ENCODE measurements around the gene FAM83G. TPM values are rescaled to one million over a fixed set of nuclear protein-coding genes. Genes with fewer than 3 reads are reported as not detected.

The FAM83G gene
- total RNA-seq, 2 experiments from 2014 or later = 5.0 to 10.4 TPM

GRCh38 chr17:18987230-18987610, 17.3 kb downstream of the FAM83G start:
- no TSS peak for BruUV-seq (replicated peaks)
- intact Hi-C loops (cut with micrococcal nuclease; ENCODE audit: unreplicated experiment) = no loop called here
- POLR2A ChIA-PET = no interaction called here
- no peaks in the 10 kb centered on the region for H3K9me3 ChIP-seq (ENCODE audit: low read length)
- H3K27ac ChIP-seq (ENCODE audit: low read depth, low read length, poor library complexity, severe bottlenecking) = no peak overlapping the region
- DNase-seq (ENCODE audit: low spot score) = no peak
- no peaks in the 10 kb centered on the region for H3K36me3 ChIP-seq (ENCODE audit: insufficient read depth, low read length)
- H3K79me2 ChIP-seq (ENCODE audit: insufficient read depth, low read depth, low read length) = no peaks in the 10 kb centered on the region
- H3K4me3 ChIP-seq (ENCODE audit: low read depth, low read length, poor library complexity, severe bottlenecking) = no peak overlapping the region
- TF ChIP-seq EZH2phosphoT487 (IDR thresholded peaks at IDR 0.05; ENCODE audit: borderline replicate concordance, low read depth, low read length) (no peak), CTCF (conservative IDR thresholded peaks at IDR 0.05; ENCODE audit: low read length) (no peak)
- no peaks in the 10 kb centered on the region for H3K9me2 ChIP-seq (ENCODE audit: insufficient read depth, low read length)
- H3K4me2 ChIP-seq (ENCODE audit: low read length) = no peak overlapping the region
- peaks cover 1% of the 10 kb centered on the region for H3K4me1 ChIP-seq (ENCODE audit: insufficient read depth, low read length, poor library complexity, severe bottlenecking)
- no peaks in the 10 kb centered on the region for H4K20me1 ChIP-seq (ENCODE audit: insufficient read depth, low read length)
- H2AFZ ChIP-seq (ENCODE audit: low read length) = no peak overlapping the region
- CTCF ChIA-PET (ENCODE audit: unreplicated experiment) = no interaction called here

GRCh38 chr17:18986541-18987229, 17.9 kb downstream of the FAM83G start:
- no peak overlapping the region for H3K4me2 ChIP-seq (ENCODE audit: low read length)
- intact Hi-C loops (cut with micrococcal nuclease; ENCODE audit: unreplicated experiment) = no loop called here
- no peak overlapping the region for H2AFZ ChIP-seq (ENCODE audit: low read length)
- no peaks in the 10 kb centered on the region for H3K4me1 ChIP-seq (ENCODE audit: insufficient read depth, low read length, poor library complexity, severe bottlenecking)
- no peaks in the 10 kb centered on the region for H4K20me1 ChIP-seq (ENCODE audit: insufficient read depth, low read length)
- H3K9me2 ChIP-seq (ENCODE audit: insufficient read depth, low read length) = no peaks in the 10 kb centered on the region
- DNase-seq (ENCODE audit: low spot score) = no peak
- BruUV-seq (replicated peaks) = no TSS peak
- no peaks in the 10 kb centered on the region for H3K79me2 ChIP-seq (ENCODE audit: insufficient read depth, low read depth, low read length)
- no peak for TF ChIP-seq EZH2phosphoT487 (IDR thresholded peaks at IDR 0.05; ENCODE audit: borderline replicate concordance, low read depth, low read length)
- TF ChIP-seq CTCF (conservative IDR thresholded peaks at IDR 0.05; ENCODE audit: low read length) = no peak
- CTCF ChIA-PET (ENCODE audit: unreplicated experiment) = no interaction called here
- H3K27ac ChIP-seq (ENCODE audit: low read depth, low read length, poor library complexity, severe bottlenecking) = no peak overlapping the region
- POLR2A ChIA-PET = no interaction called here
- H3K9me3 ChIP-seq (ENCODE audit: low read length) = no peaks in the 10 kb centered on the region
- no peaks in the 10 kb centered on the region for H3K36me3 ChIP-seq (ENCODE audit: insufficient read depth, low read length)
- H3K4me3 ChIP-seq (ENCODE audit: low read depth, low read length, poor library complexity, severe bottlenecking) = no peak overlapping the region

DNA sequence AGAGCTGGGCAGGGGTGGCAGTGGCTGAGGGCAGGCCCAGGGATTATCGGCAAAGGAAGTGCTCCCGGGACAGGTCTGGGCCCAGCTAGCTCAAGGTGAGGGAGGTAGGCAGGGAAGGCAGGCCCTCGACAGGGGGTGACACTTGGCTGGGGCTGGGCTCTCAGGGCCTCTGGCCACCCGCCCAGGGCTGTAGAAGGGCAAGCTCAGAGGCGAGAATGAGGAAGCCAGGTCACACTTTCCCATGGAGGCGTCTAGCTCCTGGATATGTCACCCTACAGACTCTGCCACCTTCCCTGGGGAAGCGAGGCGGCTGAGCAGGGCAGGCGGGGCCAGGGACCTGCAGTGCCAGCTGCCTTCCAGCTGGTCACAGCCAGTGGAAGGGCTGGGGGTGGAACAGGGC, 19.1 kb downstream of the FAM83G start:
- Histone ChIP-seq H3K4me2 (ENCODE audit: low read length) (no peak overlapping the region), H3K79me2 (ENCODE audit: insufficient read depth, low read depth, low read length) (no peaks in the 10 kb centered on the region), H3K9me2 (ENCODE audit: insufficient read depth, low read length) (no peaks in the 10 kb centered on the region), H3K27ac (ENCODE audit: low read depth, low read length, poor library complexity, severe bottlenecking) (no peak overlapping the region), H3K4me1 (ENCODE audit: insufficient read depth, low read length, poor library complexity, severe bottlenecking) (no peaks in the 10 kb centered on the region), H3K36me3 (ENCODE audit: insufficient read depth, low read length) (no peaks in the 10 kb centered on the region), H4K20me1 (ENCODE audit: insufficient read depth, low read length) (no peaks in the 10 kb centered on the region), H3K9me3 (ENCODE audit: low read length) (no peaks in the 10 kb centered on the region), H3K4me3 (ENCODE audit: low read depth, low read length, poor library complexity, severe bottlenecking) (no peak overlapping the region), H2AFZ (ENCODE audit: low read length) (no peak overlapping the region)
- intact Hi-C loops (cut with micrococcal nuclease; ENCODE audit: unreplicated experiment) = no loop called here
- no peak for DNase-seq (ENCODE audit: low spot score)
- CTCF ChIA-PET (ENCODE audit: unreplicated experiment) = no interaction called here
- TF ChIP-seq CTCF (conservative IDR thresholded peaks at IDR 0.05; ENCODE audit: low read length) (no peak), EZH2phosphoT487 (IDR thresholded peaks at IDR 0.05; ENCODE audit: borderline replicate concordance, low read depth, low read length) (no peak)
- POLR2A ChIA-PET = interaction anchor here (1.4 kb wide), 1 partner anchor 12 kb away, joined by 4 read pairs; no protein-coding TSS in a partner anchor
- no TSS peak for BruUV-seq (replicated peaks)
